OCI-LY7 (cell line): ENCODE measurements around the gene RPH3AL. TPM values are rescaled to one million over a fixed set of nuclear protein-coding genes. Genes with fewer than 3 reads are reported as not detected.
A peak's percentile ranks its signal among the peaks of the same experiment; 100 is the strongest.
"Not testable (repeated sequence)": the region's sequence is repeated elsewhere in the genome, so short reads cannot be mapped to it uniquely, and the experiment has no call there.

Experiments
- BruUV-seq: library from RNA; stranded (reverse); fragments of 400-500 nt; replicated peaks from 2 replicates; lab custom pipeline; 2021; lab: Mats Ljungman, UMichigan
- CTCF ChIA-PET: fragments of 300-600 bp; sonication (Branson Sonifier 250); formaldehyde crosslinking; loops from one replicate; lab custom pipeline; 2022; ENCODE audit warnings: antibody characterized with exemption; ENCODE audit not compliant: unreplicated experiment; lab: Charles Lee
- POLR2A ChIA-PET: fragments of 300-600 bp; sonication (Branson Sonifier 250); formaldehyde crosslinking; loops from one replicate; lab custom pipeline; 2022; ENCODE audit warnings: antibody characterized with exemption; lab: Charles Lee
- DNase-seq: peaks from one replicate; pipeline ENCODE4 v3.0.0-alpha.2; 2015; ENCODE audit warnings: low spot score
- H2AFZ ChIP-seq: fragments of 200-600 bp; sonication (generic), shearing (Covaris generic); 2 replicates; pipeline ENCODE4 v1.6.1; 2014; ENCODE audit warnings: mild to moderate bottlenecking, antibody characterized with exemption, low read length, moderate library complexity
- H3K27ac ChIP-seq: fragments of 200-600 bp; sonication (generic); 2 replicates; pipeline ENCODE4 v1.5.1; 2014; ENCODE audit warnings: mixed run types, low read depth, mild to moderate bottlenecking, moderate library complexity, low read length, inconsistent platforms; ENCODE audit not compliant: poor library complexity, severe bottlenecking
- H3K36me3 ChIP-seq: fragments of 200-600 bp; sonication (generic); 2 replicates; pipeline ENCODE4 v1.6.1; 2014; ENCODE audit warnings: mild to moderate bottlenecking, antibody characterized with exemption, low read length, moderate library complexity, mixed read lengths; ENCODE audit not compliant: insufficient read depth
- H3K4me1 ChIP-seq: fragments of 200-600 bp; sonication (generic); 2 replicates; pipeline ENCODE4 v1.5.1; 2014; ENCODE audit warnings: mild to moderate bottlenecking, low read length; ENCODE audit not compliant: insufficient read depth, poor library complexity, severe bottlenecking
- H3K4me2 ChIP-seq: fragments of 200-600 bp; sonication (generic); 2 replicates; pipeline ENCODE4 v1.6.1; 2014; ENCODE audit warnings: mild to moderate bottlenecking, low read length
- H3K4me3 ChIP-seq: fragments of 200-600 bp; sonication (generic); 2 replicates; pipeline ENCODE4 v1.5.1; 2014; ENCODE audit warnings: mild to moderate bottlenecking, low read depth, low read length; ENCODE audit not compliant: poor library complexity, severe bottlenecking
- H3K79me2 ChIP-seq: fragments of 200-600 bp; sonication (generic); 2 replicates; pipeline ENCODE4 v1.6.1; 2016; ENCODE audit warnings: low read depth, mild to moderate bottlenecking, low read length, moderate library complexity, mixed read lengths; ENCODE audit not compliant: insufficient read depth
- H3K9me2 ChIP-seq: fragments of 200-600 bp; sonication (generic); 2 replicates; pipeline ENCODE4 v1.6.1; 2016; ENCODE audit warnings: mild to moderate bottlenecking, low read length, mixed read lengths; ENCODE audit not compliant: insufficient read depth
- H3K9me3 ChIP-seq: fragments of 200-600 bp; sonication (generic); 2 replicates; pipeline ENCODE4 v1.6.1; 2014; ENCODE audit warnings: mild to moderate bottlenecking, mixed run types, low read length, mixed read lengths
- H4K20me1 ChIP-seq: fragments of 200-600 bp; sonication (generic); 2 replicates; pipeline ENCODE4 v1.6.1; 2014; ENCODE audit warnings: mild to moderate bottlenecking, antibody characterized with exemption, low read length, moderate library complexity, mixed read lengths; ENCODE audit not compliant: insufficient read depth
- CTCF ChIP-seq: fragments of 200-600 bp; sonication (generic); conservative IDR thresholded peaks from 2 replicates; pipeline ENCODE4 v1.5.1; 2014; ENCODE audit warnings: mild to moderate bottlenecking, antibody characterized with exemption, low read length, moderate library complexity, mixed read lengths
- EZH2phosphoT487 ChIP-seq: fragments of 200-600 bp; sonication (generic); IDR thresholded peaks from 2 replicates; pipeline ENCODE4 v1.6.1; 2018; ENCODE audit warnings: low read depth, borderline replicate concordance, mild to moderate bottlenecking, mixed run types, antibody characterized with exemption, low read length, moderate library complexity, mixed read lengths
- intact Hi-C: fragments of 100-400 bp; cut with micrococcal nuclease; formaldehyde crosslinking; loops from one replicate; pipeline ENCODE4 v1.10.0; 2022; ENCODE audit not compliant: unreplicated experiment
- total RNA-seq, 2 experiments: library from RNA; depleted of rRNA in 1 of 2; stranded (reverse); fragments of >200 nt in 1 of 2; shearing (Covaris generic) in 1 of 2; gene quantifications; 2 replicates each; pipeline ENCODE4 v1.2.3, GENCODE V29; 2014 to 2022

The RPH3AL gene
- total RNA-seq, 2 experiments from 2014 or later = 1.0 to 2.2 TPM

- no peaks in the 10 kb centered on the region for H3K9me3 ChIP-seq
- no peaks in the 10 kb centered on the region for H3K36me3 ChIP-seq
- no peak overlapping the region for H3K27ac ChIP-seq
- H3K9me2 ChIP-seq = no peaks in the 10 kb centered on the region
- ChIA-PET CTCF (no interaction called here), POLR2A (no interaction called here)
- H4K20me1 ChIP-seq = no peaks in the 10 kb centered on the region
- no peaks in the 10 kb centered on the region for H3K4me1 ChIP-seq
- no peak for DNase-seq
- no TSS peak for BruUV-seq
- H3K4me2 ChIP-seq = no peak overlapping the region
- no peak overlapping the region for H2AFZ ChIP-seq
- intact Hi-C loops = no loop called here
- no peaks in the 10 kb centered on the region for H3K79me2 ChIP-seq
- TF ChIP-seq EZH2phosphoT487 = no peak
- no peak overlapping the region for H3K4me3 ChIP-seq
Measured at GRCh38 chr17:245611-246010, 107.0 kb downstream of the RPH3AL start.

- Histone ChIP-seq H3K4me2 (no peak overlapping the region), H3K27ac (no peak overlapping the region), H3K4me3 (no peak overlapping the region), H3K9me2 (no peaks in the 10 kb centered on the region), H2AFZ (no peak overlapping the region), H4K20me1 (no peaks in the 10 kb centered on the region), H3K79me2 (no peaks in the 10 kb centered on the region), H3K36me3 (no peaks in the 10 kb centered on the region), H3K4me1 (no peaks in the 10 kb centered on the region), H3K9me3 (no peaks in the 10 kb centered on the region)
- TF ChIP-seq CTCF (no peak), EZH2phosphoT487 (no peak)
- POLR2A ChIA-PET = no interaction called here
- BruUV-seq = no TSS peak
- no peak for DNase-seq
- intact Hi-C loops = no loop called here
- CTCF ChIA-PET = no interaction called here
Measured at GRCh38 chr17:245020-245419, 107.6 kb downstream of the RPH3AL start.

- H3K27ac ChIP-seq, H4K20me1 ChIP-seq, H3K36me3 ChIP-seq, DNase-seq, H3K4me3 ChIP-seq, intact Hi-C loops, H2AFZ ChIP-seq, CTCF ChIA-PET, H3K9me3 ChIP-seq, H3K9me2 ChIP-seq, H3K79me2 ChIP-seq, H3K4me1 ChIP-seq, BruUV-seq, H3K4me2 ChIP-seq: not testable (repeated sequence)
- POLR2A ChIA-PET = interaction anchor here (0.6 kb wide), 1 partner anchor 9 kb away, joined by 4 read pairs; no protein-coding TSS in a partner anchor
Measured at GRCh38 chr17:243924-244323, 108.7 kb downstream of the RPH3AL start.

- no peaks in the 10 kb centered on the region for H3K9me2 ChIP-seq
- ChIA-PET CTCF (no interaction called here), POLR2A (no interaction called here)
- intact Hi-C loops = no loop called here
- DNase-seq = no peak
- no peaks in the 10 kb centered on the region for H4K20me1 ChIP-seq
- no peak overlapping the region for H3K4me3 ChIP-seq
- no TSS peak for BruUV-seq
- no peaks in the 10 kb centered on the region for H3K9me3 ChIP-seq
- no peak overlapping the region for H2AFZ ChIP-seq
- peaks cover 11% of the 10 kb centered on the region for H3K4me1 ChIP-seq
- TF ChIP-seq EZH2phosphoT487 (no peak), CTCF (no peak)
- H3K79me2 ChIP-seq = no peaks in the 10 kb centered on the region
- no peak overlapping the region for H3K27ac ChIP-seq
- H3K4me2 ChIP-seq = peak overlapping the region; percentile 24; the same call in 1 of the 2 replicates
- H3K36me3 ChIP-seq = no peaks in the 10 kb centered on the region
Measured at GRCh38 chr17:238964-239259, 113.7 kb downstream of the RPH3AL start.
